IMR-90 (cell line): ENCODE data around the gene SMIM12. TPM values are rescaled to one million over a fixed set of nuclear protein-coding genes. Genes with fewer than 3 reads are reported as not detected.

Source experiments
- ATAC-seq: fragments of 200-7000 bp; cut with Tn5 transposase; 2 replicates; pipeline ENCODE4 v1.9.1; 2020; ENCODE audit warnings: low read depth, mild to moderate bottlenecking, moderate library complexity
- BruUV-seq: library from RNA; stranded (reverse); fragments of 400-500 nt; replicated peaks from 2 replicates; lab custom pipeline; 2021; lab: Mats Ljungman, UMichigan
- CTCF ChIA-PET: fragments of 300-600 bp; formaldehyde crosslinking; extraction: SDS; loops from one replicate; lab custom pipeline; 2021; ENCODE audit warnings: antibody characterized with exemption; lab: Yijun Ruan, JAX
- POLR2A ChIA-PET: fragments of 300-600 bp; sonication (Branson Sonifier 250); formaldehyde crosslinking; loops from one replicate; lab custom pipeline; 2022; ENCODE audit warnings: antibody characterized with exemption; ENCODE audit not compliant: unreplicated experiment; lab: Charles Lee
- DNase-seq: peaks from one replicate; pipeline ENCODE4 v3.0.0; 2013
- H2AFZ ChIP-seq: replicated peaks from 2 replicates; pipeline ENCODE3; 2013; ENCODE audit warnings: low read length, mild to moderate bottlenecking; ENCODE audit not compliant: poor library complexity
- H2AK5ac ChIP-seq: 2 replicates; pipeline ENCODE4 v1.6.1; 2013; ENCODE audit warnings: low read depth, low read length, inconsistent platforms
- H2AK9ac ChIP-seq: replicated peaks from 2 replicates; pipeline ENCODE3; 2013; ENCODE audit warnings: mild to moderate bottlenecking, low read depth, low read length, moderate library complexity; ENCODE audit not compliant: poor library complexity
- H2BK120ac ChIP-seq: 2 replicates; pipeline ENCODE4 v1.6.1; 2013; ENCODE audit warnings: low read depth, low read length, inconsistent platforms
- H2BK15ac ChIP-seq: 3 replicates; pipeline ENCODE4 v1.6.1; 2013; ENCODE audit warnings: low read depth, low read length, inconsistent platforms
- H2BK20ac ChIP-seq: 2 replicates; pipeline ENCODE4 v1.6.1; 2013; ENCODE audit warnings: low read depth, mild to moderate bottlenecking, inconsistent platforms, low read length, moderate library complexity
- H2BK5ac ChIP-seq: 2 replicates; pipeline ENCODE4 v1.6.1; 2013; ENCODE audit warnings: mild to moderate bottlenecking, low read depth, low read length, inconsistent platforms; ENCODE audit not compliant: poor library complexity, severe bottlenecking
- H3K14ac ChIP-seq: replicated peaks from 2 replicates; pipeline ENCODE4 v1.6.1; 2013; ENCODE audit warnings: low read depth, low read length, inconsistent platforms
- H3K18ac ChIP-seq: 2 replicates; pipeline ENCODE4 v1.6.1; 2013; ENCODE audit warnings: low read depth, low read length, control low read depth
- H3K23ac ChIP-seq: 2 replicates; pipeline ENCODE4 v1.6.1; 2013; ENCODE audit warnings: low read depth, low read length, inconsistent platforms
- H3K27ac ChIP-seq: 2 replicates; pipeline ENCODE4 v1.5.1; 2013; ENCODE audit warnings: mild to moderate bottlenecking, control low read depth, low read length; ENCODE audit not compliant: insufficient read depth
- H3K27me3 ChIP-seq: 2 replicates; pipeline ENCODE4 v1.6.1; 2013; ENCODE audit warnings: low read length; ENCODE audit not compliant: control insufficient read depth, insufficient read depth
- H3K36me3 ChIP-seq: 2 replicates; pipeline ENCODE4 v1.6.1; 2013; ENCODE audit warnings: low read length, mixed read lengths; ENCODE audit not compliant: control insufficient read depth, insufficient read depth
- H3K4ac ChIP-seq: 2 replicates; pipeline ENCODE4 v1.6.1; 2013; ENCODE audit warnings: low read depth, low read length, inconsistent platforms
- H3K4me1 ChIP-seq: 2 replicates; pipeline ENCODE4 v1.6.1; 2013; ENCODE audit warnings: low read length, mixed read lengths; ENCODE audit not compliant: control insufficient read depth, insufficient read depth
- H3K4me2 ChIP-seq: 2 replicates; pipeline ENCODE4 v1.6.1; 2013; ENCODE audit warnings: low read depth, mild to moderate bottlenecking, control low read depth, low read length, moderate library complexity
- H3K4me3 ChIP-seq: 2 replicates; pipeline ENCODE4 v1.5.1; 2013; ENCODE audit warnings: low read depth, mild to moderate bottlenecking, control low read depth, low read length, moderate library complexity; ENCODE audit not compliant: insufficient read depth
- H3K56ac ChIP-seq: 2 replicates; pipeline ENCODE4 v1.6.1; 2013; ENCODE audit warnings: low read length, inconsistent platforms; ENCODE audit not compliant: insufficient read depth; ENCODE audit errors: extremely low read depth
- H3K79me1 ChIP-seq, 2 experiments: 2 replicates each; pipeline ENCODE4 v1.6.1; 2013; ENCODE audit warnings: low read length in 2 of 2, inconsistent platforms in 1 of 2, low read depth in 1 of 2
- H3K9ac ChIP-seq: 2 replicates; pipeline ENCODE4 v1.6.1; 2013; ENCODE audit warnings: low read depth, low read length, control low read depth
- H3K9me1 ChIP-seq: 2 replicates; pipeline ENCODE4 v1.6.1; 2013; ENCODE audit warnings: low read length, inconsistent platforms; ENCODE audit not compliant: insufficient read depth
- H3K9me3 ChIP-seq: 2 replicates; pipeline ENCODE4 v1.6.1; 2013; ENCODE audit warnings: low read length; ENCODE audit not compliant: control insufficient read depth, insufficient read depth
- H4K20me1 ChIP-seq: 2 replicates; pipeline ENCODE4 v1.6.1; 2013; ENCODE audit warnings: low read length, inconsistent platforms; ENCODE audit not compliant: insufficient read depth
- H4K5ac ChIP-seq: 2 replicates; pipeline ENCODE4 v1.6.1; 2013; ENCODE audit warnings: mild to moderate bottlenecking, low read depth, low read length, control low read depth
- H4K8ac ChIP-seq, 2 experiments: 2 replicates each; pipeline ENCODE4 v1.6.1; 2013; ENCODE audit warnings: low read depth in 2 of 2, low read length in 2 of 2, control low read depth in 1 of 2, inconsistent platforms in 1 of 2
- H4K91ac ChIP-seq: 2 replicates; pipeline ENCODE4 v1.6.1; 2013; ENCODE audit warnings: low read depth, low read length, inconsistent platforms; ENCODE audit not compliant: insufficient read depth
- BHLHE40 ChIP-seq: fragments of 150-350 bp; IDR thresholded peaks from 2 replicates; pipeline ENCODE4 v1.6.1; 2016; ENCODE audit warnings: mild to moderate bottlenecking, low read depth, low read length
- CEBPB ChIP-seq: IDR thresholded peaks from 2 replicates; pipeline ENCODE4 v1.6.1; 2012; ENCODE audit warnings: low read depth, low read length, improper control_type of control experiment
- CHD1 ChIP-seq: IDR thresholded peaks from 2 replicates; pipeline ENCODE4 v1.6.1; 2012; ENCODE audit warnings: low read depth, low read length, improper control_type of control experiment
- CTCF ChIP-seq: conservative IDR thresholded peaks from 2 replicates; pipeline ENCODE4 v1.5.1; 2012; ENCODE audit warnings: mild to moderate bottlenecking, low read depth, low read length, improper control_type of control experiment
- ELK1 ChIP-seq: fragments of 150-350 bp; IDR thresholded peaks from 2 replicates; pipeline ENCODE4 v1.6.1; 2016; ENCODE audit warnings: low read depth, mild to moderate bottlenecking, low read length, moderate library complexity, borderline replicate concordance
- FOS ChIP-seq: fragments of 150-350 bp; IDR thresholded peaks from 2 replicates; pipeline ENCODE4 v1.6.1; 2016; ENCODE audit warnings: low read depth, low read length
- MAFK ChIP-seq: IDR thresholded peaks from 2 replicates; pipeline ENCODE4 v1.6.1; 2012; ENCODE audit warnings: low read depth, low read length, improper control_type of control experiment
- MAZ ChIP-seq: IDR thresholded peaks from 2 replicates; pipeline ENCODE4 v1.6.1; 2012; ENCODE audit warnings: low read depth, mild to moderate bottlenecking, low read length, improper control_type of control experiment, moderate library complexity, borderline replicate concordance
- MXI1 ChIP-seq: IDR thresholded peaks from 2 replicates; pipeline ENCODE4 v1.6.1; 2012; ENCODE audit warnings: low read depth, mild to moderate bottlenecking, low read length, moderate library complexity, borderline replicate concordance
- NFE2L2 ChIP-seq: fragments of 150-350 bp; IDR thresholded peaks from 2 replicates; pipeline ENCODE4 v1.6.1; 2016; ENCODE audit warnings: low read depth, mild to moderate bottlenecking, low read length
- POLR2A ChIP-seq: IDR thresholded peaks from 2 replicates; pipeline ENCODE4 v1.6.1; 2012; ENCODE audit warnings: mild to moderate bottlenecking, low read depth, low read length
- RAD21 ChIP-seq: IDR thresholded peaks from 2 replicates; pipeline ENCODE4 v1.6.1; 2012; ENCODE audit warnings: low read length, improper control_type of control experiment
- RCOR1 ChIP-seq: IDR thresholded peaks from 2 replicates; pipeline ENCODE4 v1.6.1; 2012; ENCODE audit warnings: mild to moderate bottlenecking, low read length, improper control_type of control experiment; ENCODE audit not compliant: insufficient replicate concordance
- RFX5 ChIP-seq: IDR thresholded peaks from 2 replicates; pipeline ENCODE4 v1.8.0; 2012; ENCODE audit warnings: low read depth, mild to moderate bottlenecking, low read length, moderate library complexity
- SMC3 ChIP-seq: fragments of 150-350 bp; IDR thresholded peaks from 2 replicates; pipeline ENCODE4 v1.6.1; 2016; ENCODE audit warnings: low read depth, mild to moderate bottlenecking, antibody characterized with exemption, low read length, moderate library complexity
- USF2 ChIP-seq: fragments of 150-350 bp; IDR thresholded peaks from 2 replicates; pipeline ENCODE4 v1.6.1; 2017; ENCODE audit warnings: mild to moderate bottlenecking, antibody characterized with exemption, low read length, low read depth
- WGBS, 2 experiments: methylation state at CpG; one replicate each; pipeline versions ENCODE4 v1.1.5 to v1.1.7; 2013; ENCODE audit warnings: missing lambda C conversion rate in 2 of 2; ENCODE audit not compliant: insufficient read length in 1 of 2; ENCODE audit errors: extremely low coverage in 2 of 2; 5-methylcytosine and 5-hydroxymethylcytosine counted together
- dilution Hi-C: fragments of 300-500 bp; cut with HindIII; formaldehyde crosslinking; loops from one replicate; pipeline ENCODE4 v1.14.3; 2018; ENCODE audit warnings: low sequenced_read_pairs; ENCODE audit not compliant: unreplicated experiment
- in situ Hi-C: fragments of 300-500 bp; cut with MboI; formaldehyde crosslinking; loops from 3 replicates; pipeline ENCODE4 v1.14.3; 2019; ENCODE audit warnings: low sequenced_read_pairs, inconsistent platforms, mixed read lengths
- intact Hi-C: fragments of 100-400 bp; cut with micrococcal nuclease; formaldehyde crosslinking; loops from 2 replicates; pipeline ENCODE4 v1.10.0; 2022
- polyA plus RNA-seq, 3 experiments: library from polyadenylated mRNA; depleted of rRNA; stranded (reverse); fragments of >200 nt; gene quantifications; 2 replicates each; pipeline ENCODE4 v1.2.3, GENCODE V29; 2012; ENCODE audit warnings: low replicate concordance in 1 of 3
- total RNA-seq: library from RNA; depleted of rRNA; stranded (reverse); fragments of >200 nt; gene quantifications from 2 replicates; pipeline ENCODE4 v1.2.3, GENCODE V29; 2012

Gene SMIM12
- total and polyA plus RNA-seq, 2 of the 4 experiments (the other 2 are of a cell fraction): 31.9 to 44.4 TPM

GRCh38 chr1:34806396-34806795, 53.2 kb downstream of the SMIM12 start:
- dilution Hi-C loops: no loop called here
- Histone ChIP-seq H3K14ac (no peak overlapping the region), H3K4ac (no peak overlapping the region), H3K23ac (no peak overlapping the region), H3K36me3 (no peaks in the 10 kb centered on the region), H2AFZ (peak overlapping the region; percentile 64), H2BK5ac (no peak overlapping the region), H4K5ac (no peak overlapping the region), H4K20me1 (no peaks in the 10 kb centered on the region), H4K8ac (no peak overlapping the region), H2BK20ac (no peak overlapping the region), H3K4me3 (no peak overlapping the region), H3K4me2 (0 out of 2 replicates have a peak overlapping the region, but pooled peaks have one; percentile 28), H3K56ac (no peak overlapping the region), H3K9me3 (no peaks in the 10 kb centered on the region), H3K18ac (no peak overlapping the region), H3K9me1 (no peaks in the 10 kb centered on the region), H4K91ac (no peak overlapping the region), H2BK120ac (no peak overlapping the region), H3K9ac (no peak overlapping the region), H2AK9ac (no peak overlapping the region), H3K4me1 (peaks cover 2% of the 10 kb centered on the region), H3K27ac (no peak overlapping the region), H2AK5ac (no peak overlapping the region), H3K79me1 (no peaks in the 10 kb centered on the region), H3K27me3 (no peaks in the 10 kb centered on the region), H2BK15ac (no peak overlapping the region)
- ChIA-PET POLR2A (no interaction called here), CTCF (no interaction called here)
- ATAC-seq (peak; percentile 97), DNase-seq (peak; percentile 50)
- no peak for TF ChIP-seq POLR2A
- TF ChIP-seq ELK1: no peak
- TF ChIP-seq BHLHE40: no peak
- TF ChIP-seq RFX5: no peak
- no peak for TF ChIP-seq RCOR1
- TF ChIP-seq FOS: no peak
- no peak for TF ChIP-seq CTCF
- TF ChIP-seq MXI1: no peak
- TF ChIP-seq CHD1: no peak
- TF ChIP-seq MAZ: no peak
- no peak for TF ChIP-seq NFE2L2
- no peak for TF ChIP-seq SMC3
- no peak for TF ChIP-seq CEBPB
- TF ChIP-seq MAFK: no peak
- TF ChIP-seq RAD21: no peak
- TF ChIP-seq USF2: no peak
- intact Hi-C loops: no loop called here
- in situ Hi-C loops: no loop called here
- no TSS peak for BruUV-seq
- WGBS, 2 experiments: 10% methylated on average over 2 of the region's 3 CpGs; no CpG with 5 or more reads in 1 of the 2 experiments
